ENCODE results near the gene TGFB3. TPM values are rescaled to one million over a fixed set of nuclear protein-coding genes. Genes with fewer than 3 reads are reported as not detected.
"Not testable (repeated sequence)": the region's sequence is repeated elsewhere in the genome, so short reads cannot be mapped to it uniquely, and the experiment has no call there.

Gene TGFB3
- 56.8 TPM for total RNA-seq
- long read RNA-seq, transcript TGFB3-201 (7 exons, 2,522 nt) = major isoform, 43 of 64 reads
- long read RNA-seq, partial matches to known transcripts = 8 of 64 reads
- long read RNA-seq, other reads (novel, unspliced or antisense) = 11 of 64 reads

GRCh38 chr14:75981426-75982265, at the start of gene TGFB3:
TGFB3 (minus strand) TSS chr14:75981995; CDS start chr14:75980893, 1,102 bp downstream.
- DNase-seq (ENCODE audit: low spot score) = no peak

DNA sequence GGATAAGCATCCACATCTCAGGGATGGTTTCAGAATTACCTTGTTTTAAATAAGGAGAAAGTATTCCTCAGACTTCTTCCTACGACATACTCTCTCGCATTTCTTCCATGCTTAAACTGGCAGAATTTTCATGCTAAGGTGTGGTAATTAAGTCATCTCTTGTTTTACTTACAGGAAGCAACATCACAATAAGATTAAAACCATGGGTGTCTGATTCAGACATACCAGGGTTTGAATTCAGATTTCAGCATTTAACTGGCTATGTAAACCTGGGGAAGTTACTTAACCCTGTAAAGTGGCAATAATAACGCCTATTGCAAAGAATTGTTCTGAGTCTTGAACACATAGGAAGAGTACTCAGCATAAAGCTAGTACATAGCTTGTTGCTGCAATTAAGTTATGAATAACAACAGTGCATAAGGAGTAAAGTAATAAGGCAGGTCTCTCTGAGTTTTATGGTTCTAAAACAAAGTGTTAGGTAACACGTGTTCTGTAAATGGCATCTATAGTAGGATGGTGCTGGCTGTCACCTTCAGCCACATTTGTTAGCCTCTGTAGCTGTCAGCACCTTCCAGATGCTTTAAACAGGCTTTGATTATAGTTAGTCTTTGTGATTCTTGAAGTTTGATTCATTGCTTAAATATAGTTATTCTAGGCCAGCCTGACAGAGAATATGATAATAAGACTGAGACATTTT, 42.6 kb upstream of the TGFB3 start:
- DNase-seq (ENCODE audit: low spot score) = no peak

- DNase-seq (ENCODE audit: low spot score) = no peak
Measured at GRCh38 chr14:76023757-76024156, 42.0 kb upstream of the TGFB3 start.

DNA sequence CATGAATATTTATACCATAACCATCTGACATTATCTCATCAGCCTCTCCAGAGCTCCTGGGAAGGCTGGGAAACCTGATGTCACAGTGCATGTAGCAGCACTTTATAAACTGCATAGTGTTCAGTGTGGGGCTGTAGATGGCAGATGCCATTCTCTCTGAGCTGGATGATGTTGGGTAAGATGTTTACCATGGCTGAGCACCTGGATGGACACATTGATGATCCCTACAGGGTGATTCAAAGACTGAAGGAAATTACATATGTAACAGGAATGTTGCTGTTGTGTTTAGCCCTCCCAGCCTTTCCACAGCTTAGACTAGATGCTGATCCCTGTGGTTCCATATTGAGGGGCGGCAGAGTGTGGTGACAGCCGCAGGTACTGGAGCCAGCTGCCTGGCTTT, 41.2 kb upstream of the TGFB3 start:
- no peak for DNase-seq (ENCODE audit: low spot score)

DNA sequence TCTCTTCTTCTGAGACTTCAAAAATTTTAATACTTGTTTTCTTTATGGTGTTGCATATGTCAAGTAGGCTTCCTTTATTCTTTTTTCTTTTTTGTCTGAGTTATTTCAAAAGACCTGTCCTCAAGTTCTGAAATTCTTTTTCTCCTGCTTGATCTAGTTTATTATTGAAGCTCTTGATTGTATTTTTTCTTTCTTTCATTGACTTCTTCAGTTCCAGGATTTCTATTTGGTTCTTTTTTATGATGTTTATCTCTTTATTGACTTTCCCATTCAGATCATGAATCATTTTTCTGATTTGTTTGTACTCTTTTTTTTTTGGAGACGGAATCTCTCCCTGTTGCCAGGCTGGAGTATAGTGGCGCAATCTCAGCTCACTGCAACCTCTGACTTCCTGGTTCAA, 37.9 kb upstream of the TGFB3 start:
- no peak for DNase-seq (ENCODE audit: low spot score)

DNA sequence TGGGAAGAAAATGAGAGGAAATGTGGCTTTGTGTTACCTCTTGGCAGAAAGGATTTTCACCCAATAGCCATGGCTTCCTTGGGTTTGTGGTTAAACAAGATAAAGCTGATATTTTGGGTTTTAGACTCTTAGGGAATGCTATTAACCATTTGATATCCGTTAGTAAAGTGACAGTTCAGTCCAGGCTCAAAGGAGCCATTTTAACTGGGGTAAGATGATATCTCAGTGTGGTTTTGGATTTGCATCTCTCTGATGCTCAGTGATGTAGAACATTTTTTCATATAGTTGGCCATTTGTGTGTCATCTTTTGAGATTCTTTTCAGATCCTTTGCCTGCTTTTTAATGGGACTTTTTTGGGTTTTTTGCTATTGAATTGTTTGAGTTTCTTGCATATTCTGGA, 33.9 kb upstream of the TGFB3 start:
- DNase-seq (ENCODE audit: low spot score) = no peak

DNA sequence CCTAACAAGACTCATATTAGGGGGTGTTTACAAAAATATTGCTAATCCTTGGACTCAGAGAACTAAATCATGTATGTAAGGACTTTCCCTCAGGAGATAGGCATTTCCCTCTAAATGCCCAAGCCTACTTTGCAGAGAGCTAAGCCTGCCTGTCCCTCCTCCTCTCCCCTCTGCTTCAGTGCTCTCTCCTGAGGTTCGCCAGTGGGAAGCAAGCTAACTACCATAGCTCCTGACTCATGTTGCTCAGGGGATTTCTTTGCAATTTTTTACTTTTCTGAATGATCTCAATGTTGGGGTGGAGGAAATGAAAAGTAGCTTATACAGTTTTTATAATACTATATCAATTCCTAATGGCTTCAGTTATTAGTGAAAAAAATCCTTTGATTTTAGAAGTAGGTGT, 33.4 kb upstream of the TGFB3 start:
- DNase-seq (ENCODE audit: low spot score) = no peak

DNA sequence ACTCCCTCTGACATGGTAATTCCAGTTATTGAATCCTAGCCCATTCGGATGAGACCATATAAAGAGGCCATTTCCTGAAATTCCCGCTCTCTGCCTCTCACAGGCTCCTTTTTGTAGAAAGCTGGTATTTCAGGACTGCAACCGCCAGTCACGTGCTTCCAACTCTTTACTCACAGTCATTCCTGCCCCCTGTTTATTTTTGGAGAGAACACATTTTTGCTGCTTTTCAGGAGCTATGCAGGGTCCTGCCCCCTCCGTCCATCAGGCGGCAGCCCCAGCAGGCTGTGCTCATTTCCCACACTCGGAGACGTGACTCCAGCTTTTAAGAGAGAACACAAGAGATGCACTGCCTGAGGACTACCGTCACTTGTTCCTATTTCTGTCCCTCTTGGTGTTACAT, 30.6 kb upstream of the TGFB3 start:
- DNase-seq (ENCODE audit: low spot score) = no peak

- no peak for DNase-seq (ENCODE audit: low spot score)
Measured at GRCh38 chr14:76011930-76012329, 30.1 kb upstream of the TGFB3 start.

- not testable (repeated sequence) for DNase-seq (ENCODE audit: low spot score)
Measured at GRCh38 chr14:76009627-76010026, 27.8 kb upstream of the TGFB3 start.

- DNase-seq (ENCODE audit: low spot score) = no peak
Measured at GRCh38 chr14:76007852-76008251, 26.1 kb upstream of the TGFB3 start.

DNA sequence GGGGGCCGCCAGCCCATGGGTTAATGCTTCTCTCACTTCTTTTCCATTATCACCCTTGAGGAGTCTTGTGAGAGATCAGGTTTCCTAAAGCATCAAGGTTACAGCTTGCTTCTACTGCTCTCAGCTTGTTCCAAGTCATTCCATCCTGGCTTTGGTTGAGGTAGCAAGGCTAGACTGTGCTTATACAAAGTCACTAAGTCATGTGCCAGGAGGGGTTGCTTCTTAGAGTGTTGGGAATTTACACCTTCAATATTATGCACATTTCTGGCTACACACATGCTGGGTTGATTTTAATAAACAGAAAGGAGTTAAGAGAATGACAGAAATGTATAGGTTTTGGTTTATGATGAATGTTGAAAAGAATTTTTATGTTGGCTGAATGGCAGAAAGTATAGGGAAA, 25.6 kb upstream of the TGFB3 start:
- no peak for DNase-seq (ENCODE audit: low spot score)

GRCh38 chr14:76006253-76006652, 24.5 kb upstream of the TGFB3 start:
- DNase-seq (ENCODE audit: low spot score) = no peak

GRCh38 chr14:76002383-76002782, 20.6 kb upstream of the TGFB3 start:
- no peak for DNase-seq (ENCODE audit: low spot score)

GRCh38 chr14:75999511-76000190, 17.9 kb upstream of the TGFB3 start:
- no peak for DNase-seq (ENCODE audit: low spot score)

- DNase-seq (ENCODE audit: low spot score) = no peak
Measured at GRCh38 chr14:75996488-75996887, 14.7 kb upstream of the TGFB3 start.

DNA sequence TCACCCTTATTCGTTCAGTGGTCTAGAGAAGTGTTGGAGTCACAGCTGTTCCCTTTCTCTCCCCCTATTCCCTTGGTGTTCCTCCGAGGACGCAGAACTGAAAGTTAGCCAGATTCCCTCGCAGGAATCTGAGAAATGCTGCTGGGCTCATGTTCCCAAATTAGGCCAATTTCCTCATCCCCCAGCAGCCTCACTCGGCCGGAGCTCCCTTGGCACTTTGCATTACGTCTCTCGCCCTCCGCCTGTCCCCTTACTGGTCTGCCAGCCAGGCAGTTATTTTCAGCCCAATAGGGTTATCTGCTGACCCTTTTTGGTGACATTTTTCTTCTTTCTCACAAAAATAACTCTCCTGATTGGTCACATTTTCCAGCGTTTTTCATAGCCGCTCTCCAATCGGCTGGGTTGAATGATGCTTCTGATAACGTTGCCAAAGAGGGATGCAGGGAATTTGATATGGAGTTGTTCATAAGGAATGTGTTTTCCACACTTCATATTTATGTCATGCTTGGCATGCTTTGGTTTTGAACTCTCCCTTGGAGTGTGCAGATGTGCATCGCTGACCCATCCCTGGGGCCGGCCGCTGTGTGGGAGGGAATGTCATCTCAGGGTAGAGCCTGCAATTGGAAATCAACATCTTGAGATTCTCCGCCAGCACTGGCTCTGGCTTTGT, 13.7 kb upstream of the TGFB3 start:
- no peak for DNase-seq (ENCODE audit: low spot score)

GRCh38 chr14:75993567-75994041, 11.8 kb upstream of the TGFB3 start:
- DNase-seq (ENCODE audit: low spot score) = no peak

GRCh38 chr14:75991753-75992152, 10.0 kb upstream of the TGFB3 start:
- no peak for DNase-seq (ENCODE audit: low spot score)

DNA sequence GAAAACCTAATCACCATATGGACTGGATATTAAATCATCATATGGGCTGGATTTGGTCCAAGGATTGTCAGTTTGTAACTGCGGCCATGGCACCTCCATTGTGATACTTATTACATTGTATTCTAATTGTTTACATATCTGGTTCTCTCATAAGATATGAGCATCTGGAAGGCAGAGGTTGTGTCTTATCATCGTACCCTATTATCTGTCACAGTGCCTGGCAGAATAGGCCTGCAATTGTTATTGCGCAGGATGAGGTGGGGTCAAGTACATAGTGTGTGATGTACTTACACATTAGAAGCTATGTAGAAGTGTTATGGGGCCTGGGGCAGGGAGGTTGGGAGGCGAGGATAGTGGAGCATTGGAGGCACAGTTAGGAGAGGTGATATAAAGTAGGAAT, 8.5 kb upstream of the TGFB3 start:
- no peak for DNase-seq (ENCODE audit: low spot score)

- DNase-seq (ENCODE audit: low spot score) = no peak
Measured at GRCh38 chr14:75989134-75989533, 7.3 kb upstream of the TGFB3 start.

All from mesenteric fat pad (tissue), 1 donor.